T-helper 9 cell (primary cell): ENCODE measurements around the gene HLA-DOB.
A peak's percentile ranks its signal among the peaks of the same experiment; 100 is the strongest.

Experiments
- DNase-seq: peaks from one replicate; pipeline ENCODE4 v3.0.0-alpha.2; 2020

The HLA-DOB gene

GRCh38 chr6:32843331-32843978, 26.7 kb upstream of the HLA-DOB start:
- DNase-seq: no peak

GRCh38 chr6:32842690-32843089, 25.9 kb upstream of the HLA-DOB start:
- no peak for DNase-seq

DNA sequence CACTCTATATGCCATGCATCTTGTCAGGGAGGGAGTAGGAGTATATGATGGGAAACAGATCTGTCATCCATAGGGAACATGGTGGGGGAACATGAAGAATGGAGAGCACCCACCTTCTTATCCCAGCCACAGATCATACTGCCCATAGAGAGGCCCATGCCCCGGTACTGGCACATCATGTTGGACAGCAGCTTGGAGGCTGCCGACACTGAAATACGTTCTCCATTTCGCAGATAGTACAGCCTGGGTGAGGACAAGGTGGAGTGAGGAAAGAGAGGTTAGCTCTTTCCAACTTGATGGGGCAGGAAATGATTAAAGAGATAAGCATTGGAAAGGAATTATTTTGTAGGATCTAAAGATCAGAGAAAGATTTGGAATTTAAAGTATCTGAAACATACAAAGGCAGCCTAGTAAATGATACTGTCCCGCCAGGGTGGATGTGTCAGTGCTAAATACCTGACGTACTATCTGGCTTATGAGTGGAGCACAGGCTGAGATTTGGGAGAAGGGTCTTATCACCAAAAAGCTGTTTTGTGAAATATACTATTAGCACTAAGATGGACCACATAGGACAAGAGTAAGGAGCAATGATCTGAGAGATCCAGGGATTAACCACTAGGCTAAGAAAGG, 25.3 kb upstream of the HLA-DOB start:
- DNase-seq: no peak

- no peak for DNase-seq
These were observed 23.9 kb upstream of the HLA-DOB start for GRCh38 chr6:32840604-32841246.

DNA sequence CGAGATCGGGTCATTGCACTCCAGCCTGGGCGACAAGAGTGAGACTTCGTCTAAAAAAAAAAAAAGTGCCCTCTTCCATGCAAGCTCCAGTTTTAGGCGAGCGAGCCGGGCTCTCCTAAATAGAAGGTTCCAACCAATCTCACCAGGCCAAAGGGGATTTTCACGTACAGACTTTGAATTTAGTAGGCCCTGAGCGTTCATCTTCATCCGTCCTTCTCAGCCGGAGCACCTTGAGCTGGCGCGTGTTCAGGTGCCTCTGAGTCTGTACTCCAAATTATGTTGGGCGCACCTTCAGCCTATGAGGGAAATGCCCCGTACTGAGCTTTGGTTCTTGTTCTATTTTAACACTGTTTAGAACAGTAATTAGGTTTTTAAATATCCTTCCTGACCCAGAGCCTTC, 22.6 kb upstream of the HLA-DOB start:
- no peak for DNase-seq

GRCh38 chr6:32838114-32838958, 21.5 kb upstream of the HLA-DOB start, which contains the start of gene TAP2:
TSS of gene TAP2 (minus strand) at chr6:32838739. CDS start at chr6:32838233, 506 bp downstream.
- peak; percentile 99 for DNase-seq

DNA sequence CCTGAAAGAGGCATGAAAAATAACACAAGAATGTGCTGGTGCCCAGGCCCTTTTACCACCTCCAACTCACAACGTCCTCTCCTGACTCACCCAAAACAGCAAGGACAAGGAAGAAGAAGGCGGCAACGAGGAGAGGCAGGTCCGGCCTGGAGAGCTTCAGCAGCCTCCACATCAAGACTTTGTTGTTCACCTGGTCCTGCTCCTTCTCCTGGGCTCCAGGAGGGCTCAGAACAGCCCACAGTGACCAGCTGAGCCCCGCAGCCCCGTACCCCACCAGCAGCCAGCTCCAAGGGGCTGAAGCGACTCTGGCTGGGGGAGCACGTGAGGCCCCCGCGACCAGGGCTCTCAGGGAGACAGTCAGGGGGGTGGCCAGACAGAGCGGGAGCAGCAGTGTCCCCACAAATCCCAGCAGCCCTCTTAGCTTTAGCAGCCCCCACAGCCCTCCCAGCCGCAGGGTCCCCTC, 20.9 kb upstream of the HLA-DOB start:
- no peak for DNase-seq

DNA sequence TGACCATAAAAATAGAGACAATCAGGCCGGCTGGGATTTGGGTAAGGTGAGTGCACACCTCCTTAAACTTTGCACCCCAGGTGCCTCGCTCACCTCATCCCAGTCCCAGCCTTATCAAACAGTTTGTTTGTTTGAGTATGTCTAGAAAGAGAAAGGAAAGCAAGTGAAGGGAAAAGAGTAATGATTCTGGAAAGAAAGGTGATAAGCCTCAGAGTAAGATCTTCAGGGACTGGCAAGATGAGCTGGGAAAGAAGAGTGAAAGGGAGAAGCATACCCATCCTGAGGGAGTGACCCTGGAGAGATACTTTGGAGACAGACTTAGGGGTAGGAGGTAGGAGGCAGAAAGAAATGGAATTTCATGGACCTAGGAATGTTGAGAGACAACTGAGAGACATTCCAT, 20.1 kb upstream of the HLA-DOB start:
- no peak for DNase-seq

GRCh38 chr6:32835167-32835893, 18.5 kb upstream of the HLA-DOB start:
- no peak for DNase-seq

- DNase-seq: no peak
These were observed 16.9 kb upstream of the HLA-DOB start for GRCh38 chr6:32833664-32834063.

- no peak for DNase-seq
These were observed 15.7 kb upstream of the HLA-DOB start for GRCh38 chr6:32832535-32832934.

- DNase-seq: no peak
These were observed 14.1 kb upstream of the HLA-DOB start for GRCh38 chr6:32830936-32831335.

DNA sequence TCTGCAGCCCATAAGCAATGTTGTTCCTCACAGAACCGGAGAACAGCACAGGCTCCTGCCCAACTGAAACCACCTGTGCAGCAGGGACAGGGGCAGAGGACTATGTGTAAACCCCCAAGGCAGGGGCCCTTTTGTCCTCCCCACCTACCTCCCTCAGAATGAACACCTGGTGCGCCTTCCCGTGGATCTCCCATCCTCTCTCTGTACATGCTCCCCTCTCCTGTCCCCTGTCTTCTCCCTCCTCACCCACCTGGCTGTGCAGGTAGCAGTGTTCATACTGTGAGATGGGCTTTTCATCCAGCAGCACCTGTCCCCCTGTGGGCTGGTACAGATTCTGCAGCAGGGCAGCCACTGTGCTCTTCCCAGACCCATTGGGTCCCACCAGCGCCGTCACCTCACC, 13.2 kb upstream of the HLA-DOB start:
- no peak for DNase-seq

GRCh38 chr6:32829495-32829894, 12.7 kb upstream of the HLA-DOB start:
- no peak for DNase-seq

DNA sequence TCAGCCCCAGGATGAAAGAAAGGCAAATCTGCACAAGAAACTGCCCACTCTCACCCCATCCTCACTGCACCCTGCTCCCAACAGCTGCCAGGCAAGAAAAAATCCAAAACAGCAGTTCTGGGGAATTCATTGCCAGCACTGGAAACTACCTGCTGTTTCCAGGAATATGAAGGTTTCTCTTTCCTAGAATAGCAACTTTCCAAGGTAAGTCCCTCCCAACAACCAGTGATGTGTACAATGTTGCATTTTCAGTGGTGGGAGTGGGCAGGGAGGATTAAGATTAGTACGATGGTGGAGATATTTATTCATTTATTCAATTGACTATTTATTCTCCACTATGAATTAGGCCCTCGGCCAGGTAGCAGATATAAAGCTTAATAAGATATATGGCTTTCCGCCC, 10.2 kb upstream of the HLA-DOB start:
- DNase-seq: no peak

GRCh38 chr6:32825966-32826365, 9.2 kb upstream of the HLA-DOB start:
- no peak for DNase-seq

DNA sequence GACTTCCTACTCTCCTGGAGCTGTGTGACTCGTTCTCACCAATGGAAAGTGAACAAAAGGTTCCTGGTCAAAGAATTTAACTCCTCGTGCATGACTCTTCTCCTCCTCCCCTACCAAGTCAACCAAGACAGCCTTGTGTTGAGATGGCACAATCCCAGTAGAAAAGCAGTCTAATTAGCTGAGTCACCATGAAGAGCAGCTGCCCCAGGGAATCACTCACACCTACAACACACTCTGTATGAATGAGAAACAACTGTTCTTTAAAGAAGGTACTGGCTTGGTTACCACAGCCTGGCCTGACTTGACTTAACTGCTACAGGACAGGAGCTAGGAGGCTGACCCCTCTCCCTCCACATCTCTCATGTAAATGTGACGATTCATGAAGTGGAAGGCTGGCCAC, 2.9 kb upstream of the HLA-DOB start:
- no peak for DNase-seq

GRCh38 chr6:32818867-32819266, 2.1 kb upstream of the HLA-DOB start:
- DNase-seq: no peak

- DNase-seq: no peak
These were observed 806 bp downstream of the HLA-DOB start for GRCh38 chr6:32815996-32816395.

DNA sequence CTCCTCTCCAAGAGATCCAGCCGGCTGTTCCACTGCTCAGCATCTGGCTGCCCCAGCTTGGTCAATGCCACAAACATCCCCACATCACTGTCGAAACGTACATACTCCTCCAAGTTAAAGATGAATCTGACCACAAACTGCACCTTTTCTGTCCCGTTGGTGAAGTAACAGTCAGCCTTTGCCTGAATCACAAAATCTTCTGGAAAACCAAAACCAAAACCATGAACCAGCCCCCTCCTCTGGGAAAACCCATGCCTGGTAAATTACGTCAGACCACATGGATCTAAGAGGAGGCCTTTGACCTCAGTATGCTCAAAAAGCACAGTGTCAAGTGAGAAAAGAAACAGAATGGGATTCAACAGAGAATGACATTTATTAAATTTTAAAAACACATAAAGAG, 1.7 kb downstream of the HLA-DOB start:
- no peak for DNase-seq

DNA sequence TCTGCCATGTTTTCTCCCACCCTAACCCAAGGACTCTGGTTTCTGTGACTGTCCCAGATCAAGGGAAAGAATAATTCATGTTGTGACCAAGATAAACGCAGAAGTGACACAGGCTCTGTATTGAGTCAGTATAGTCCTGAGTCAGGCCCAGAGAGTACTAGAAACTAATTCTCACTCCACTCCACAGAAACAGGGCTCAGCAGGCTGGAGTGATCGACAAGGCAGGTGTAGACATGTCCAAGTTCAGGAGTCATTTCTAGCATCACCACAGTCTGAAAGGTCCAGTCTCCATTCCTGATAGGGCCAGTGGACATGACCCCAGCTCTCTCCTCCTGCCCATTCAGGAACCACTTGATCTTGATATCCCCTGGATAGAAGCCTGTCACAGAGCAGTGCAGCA, 2.7 kb downstream of the HLA-DOB start:
- DNase-seq: no peak

- DNase-seq: no peak
These were observed 7.6 kb downstream of the HLA-DOB start for GRCh38 chr6:32809171-32809570.
